ENCODE measurements around the gene THSD4. TPM values are rescaled to one million over a fixed set of nuclear protein-coding genes. Genes with fewer than 3 reads are reported as not detected.

THSD4 gene
- total and polyA plus RNA-seq, 2 of the 8 experiments (the other 6 are each of a cell fraction or from before 2014, with no cell fraction given), result 2.5 to 6.2 TPM

GRCh38 chr15:71452893-71453292 lies 337.6 kb downstream of the THSD4 start (continued):
- TF ChIP-seq E2F6 (IDR thresholded peaks at IDR 0.05) (no peak), PHF8 (conservative IDR thresholded peaks at IDR 0.05; ENCODE audit: low read depth, low read length) (no peak), RAD21 (IDR thresholded peaks at IDR 0.05 in 1 of 2, conservative IDR thresholded peaks at IDR 0.05 in 1 of 2; ENCODE audit: low read depth in 2 of 2, low read length in 2 of 2) (no peak), KDM4A (IDR thresholded peaks at IDR 0.05; ENCODE audit: low read depth, low read length, severe bottlenecking) (no peak), SIX5 (IDR thresholded peaks at IDR 0.05; ENCODE audit: low read depth, low read length) (no peak)

All from H1 (cell line).